ENCODE measurements around the gene FAM83G.

The FAM83G gene

GRCh38 chr17:18981335-18981641 lies 23.3 kb downstream of the FAM83G start:
- TF ChIP-seq CTCF (IDR thresholded peaks at IDR 0.05; ENCODE audit: control insufficient read depth, insufficient read depth, low read depth, low read length, missing control alignments) = no peak
- no peak overlapping the region for H3K4me3 ChIP-seq (ENCODE audit: control insufficient read depth, low read depth, low read length)
- DNase-seq (ENCODE audit: low read depth) = no peak

GRCh38 chr17:18980682-18981334 lies 23.8 kb downstream of the FAM83G start:
- no peak for DNase-seq (ENCODE audit: low read depth)
- no peak for TF ChIP-seq CTCF (IDR thresholded peaks at IDR 0.05; ENCODE audit: control insufficient read depth, insufficient read depth, low read depth, low read length, missing control alignments)
- no peak overlapping the region for H3K4me3 ChIP-seq (ENCODE audit: control insufficient read depth, low read depth, low read length)

- no peak overlapping the region for H3K4me3 ChIP-seq (ENCODE audit: control insufficient read depth, low read depth, low read length)
- no peak for DNase-seq (ENCODE audit: low read depth)
- no peak for TF ChIP-seq CTCF (IDR thresholded peaks at IDR 0.05; ENCODE audit: control insufficient read depth, insufficient read depth, low read depth, low read length, missing control alignments)
These were observed 25.9 kb downstream of the FAM83G start for GRCh38 chr17:18978655-18979054.

- H3K4me3 ChIP-seq (ENCODE audit: control insufficient read depth, low read depth, low read length) = no peak overlapping the region
- no peak for DNase-seq (ENCODE audit: low read depth)
- TF ChIP-seq CTCF (IDR thresholded peaks at IDR 0.05; ENCODE audit: control insufficient read depth, insufficient read depth, low read depth, low read length, missing control alignments) = no peak
These were observed 26.5 kb downstream of the FAM83G start for GRCh38 chr17:18978050-18978449.

GRCh38 chr17:18977646-18978045 lies 26.9 kb downstream of the FAM83G start:
- no peak for TF ChIP-seq CTCF (IDR thresholded peaks at IDR 0.05; ENCODE audit: control insufficient read depth, insufficient read depth, low read depth, low read length, missing control alignments)
- H3K4me3 ChIP-seq (ENCODE audit: control insufficient read depth, low read depth, low read length) = no peak overlapping the region
- DNase-seq (ENCODE audit: low read depth) = no peak

- DNase-seq (ENCODE audit: low read depth) = no peak
- H3K4me3 ChIP-seq (ENCODE audit: control insufficient read depth, low read depth, low read length) = no peak overlapping the region
- no peak for TF ChIP-seq CTCF (IDR thresholded peaks at IDR 0.05; ENCODE audit: control insufficient read depth, insufficient read depth, low read depth, low read length, missing control alignments)
These were observed 27.5 kb downstream of the FAM83G start for GRCh38 chr17:18977021-18977420.

- H3K4me3 ChIP-seq (ENCODE audit: control insufficient read depth, low read depth, low read length) = no peak overlapping the region
- TF ChIP-seq CTCF (IDR thresholded peaks at IDR 0.05; ENCODE audit: control insufficient read depth, insufficient read depth, low read depth, low read length, missing control alignments) = no peak
- DNase-seq (ENCODE audit: low read depth) = no peak
These were observed 28.4 kb downstream of the FAM83G start for GRCh38 chr17:18976201-18976600.

All from AG09309 (cell line).